DOHH2 (cell line): ENCODE results near the gene GRIA1.

ENCODE experiments used
- H3F3A ChIP-seq: fragments of 200-600 bp; sonication (generic), shearing (Covaris generic); 2 replicates; pipeline ENCODE4 v1.6.0; 2016; ENCODE audit warnings: antibody characterized with exemption, mild to moderate bottlenecking; ENCODE audit not compliant: control insufficient read depth, insufficient read depth
- H3K27ac ChIP-seq: fragments of 200-600 bp; sonication (generic); 2 replicates; pipeline ENCODE4 v1.5.1; 2014; ENCODE audit warnings: low read depth, mild to moderate bottlenecking, low read length, moderate library complexity
- H3K27me3 ChIP-seq: fragments of 200-600 bp; sonication (generic); 2 replicates; pipeline ENCODE4 v1.6.1; 2014; ENCODE audit warnings: mild to moderate bottlenecking, low read length, mixed read lengths; ENCODE audit not compliant: control insufficient read depth
- H3K36me3 ChIP-seq: fragments of 200-600 bp; sonication (generic); 2 replicates; pipeline ENCODE4 v1.6.1; 2014; ENCODE audit warnings: mild to moderate bottlenecking, low read length, moderate library complexity, mixed read lengths; ENCODE audit not compliant: control insufficient read depth
- H3K4me1 ChIP-seq: fragments of 200-600 bp; sonication (generic); 2 replicates; pipeline ENCODE4 v1.6.1; 2014; ENCODE audit warnings: mild to moderate bottlenecking, low read length, mixed read lengths; ENCODE audit not compliant: control insufficient read depth
- H3K4me2 ChIP-seq: fragments of 200-600 bp; sonication (generic); 2 replicates; pipeline ENCODE4 v1.6.0; 2014; ENCODE audit warnings: mild to moderate bottlenecking, low read length, moderate library complexity
- H3K4me3 ChIP-seq: fragments of 200-600 bp; sonication (generic); 2 replicates; pipeline ENCODE4 v1.5.1; 2014; ENCODE audit warnings: mild to moderate bottlenecking, low read length, mixed read lengths
- H3K79me2 ChIP-seq: fragments of 200-600 bp; sonication (generic); 2 replicates; pipeline ENCODE4 v1.6.1; 2014; ENCODE audit warnings: mild to moderate bottlenecking, low read length, mixed read lengths; ENCODE audit not compliant: control insufficient read depth
- H3K9me2 ChIP-seq: fragments of 200-600 bp; sonication (generic); replicated peaks from 2 replicates; pipeline ENCODE4 v1.6.1; 2014; ENCODE audit warnings: mild to moderate bottlenecking, low read length, mixed read lengths; ENCODE audit not compliant: control insufficient read depth
- H3K9me3 ChIP-seq: fragments of 200-600 bp; sonication (generic); 2 replicates; pipeline ENCODE4 v1.6.1; 2014; ENCODE audit warnings: antibody characterized with exemption, low read length, mixed read lengths; ENCODE audit not compliant: control insufficient read depth, insufficient read depth
- H4K20me1 ChIP-seq: fragments of 200-600 bp; sonication (generic); 2 replicates; pipeline ENCODE4 v1.6.0; 2014; ENCODE audit warnings: low read depth, mild to moderate bottlenecking, antibody characterized with exemption, low read length, moderate library complexity; ENCODE audit not compliant: control insufficient read depth, insufficient read depth
- CTCF ChIP-seq: fragments of 200-600 bp; sonication (generic); IDR thresholded peaks from one replicate; pipeline ENCODE4 v1.5.1; 2014; ENCODE audit warnings: antibody characterized with exemption, mild to moderate bottlenecking, low read depth, low read length; ENCODE audit not compliant: poor library complexity, severe bottlenecking
- EZH2phosphoT487 ChIP-seq: fragments of 200-600 bp; sonication (generic); IDR thresholded peaks from 2 replicates; pipeline ENCODE4 v1.6.1; 2017; ENCODE audit warnings: borderline replicate concordance, mild to moderate bottlenecking, antibody characterized with exemption, low read length, moderate library complexity, mixed read lengths

GRIA1 gene

GRCh38 chr5:153676406-153676805, 185.9 kb downstream of the GRIA1 start:
- no peaks in the 10 kb centered on the region for H3K9me3 ChIP-seq
- no peaks in the 10 kb centered on the region for H3K9me2 ChIP-seq
- no peak overlapping the region for H3K27ac ChIP-seq
- no peak overlapping the region for H3K4me2 ChIP-seq
- no peaks in the 10 kb centered on the region for H3K79me2 ChIP-seq
- no peaks in the 10 kb centered on the region for H3K27me3 ChIP-seq
- no peaks in the 10 kb centered on the region for H3F3A ChIP-seq
- TF ChIP-seq EZH2phosphoT487, result no peak
- no peak for TF ChIP-seq CTCF
- no peak overlapping the region for H3K4me3 ChIP-seq
- H3K4me1 ChIP-seq, result no peaks in the 10 kb centered on the region
- H3K36me3 ChIP-seq, result no peaks in the 10 kb centered on the region
- H4K20me1 ChIP-seq, result no peaks in the 10 kb centered on the region

GRCh38 chr5:153676821-153677220, 186.4 kb downstream of the GRIA1 start:
- Histone ChIP-seq H3K9me3 (no peaks in the 10 kb centered on the region), H3K79me2 (no peaks in the 10 kb centered on the region), H3K9me2 (no peaks in the 10 kb centered on the region), H3K27ac (no peak overlapping the region), H3K27me3 (no peaks in the 10 kb centered on the region), H3F3A (no peaks in the 10 kb centered on the region), H3K4me2 (no peak overlapping the region), H3K36me3 (no peaks in the 10 kb centered on the region), H3K4me3 (no peak overlapping the region), H4K20me1 (no peaks in the 10 kb centered on the region), H3K4me1 (no peaks in the 10 kb centered on the region)
- TF ChIP-seq EZH2phosphoT487, result no peak
- TF ChIP-seq CTCF, result no peak

GRCh38 chr5:153678617-153679329, 188.3 kb downstream of the GRIA1 start:
- Histone ChIP-seq H3F3A (no peaks in the 10 kb centered on the region), H3K27ac (no peak overlapping the region), H3K4me1 (no peaks in the 10 kb centered on the region), H3K27me3 (no peaks in the 10 kb centered on the region), H4K20me1 (no peaks in the 10 kb centered on the region), H3K79me2 (no peaks in the 10 kb centered on the region), H3K4me3 (no peak overlapping the region), H3K4me2 (no peak overlapping the region), H3K9me2 (no peaks in the 10 kb centered on the region), H3K36me3 (no peaks in the 10 kb centered on the region), H3K9me3 (no peaks in the 10 kb centered on the region)
- TF ChIP-seq EZH2phosphoT487, result no peak

- Histone ChIP-seq H3K9me2 (no peaks in the 10 kb centered on the region), H3K4me2 (no peak overlapping the region), H3F3A (no peaks in the 10 kb centered on the region), H3K27me3 (no peaks in the 10 kb centered on the region), H4K20me1 (no peaks in the 10 kb centered on the region), H3K9me3 (no peaks in the 10 kb centered on the region), H3K4me1 (no peaks in the 10 kb centered on the region), H3K36me3 (no peaks in the 10 kb centered on the region), H3K27ac (no peak overlapping the region), H3K79me2 (no peaks in the 10 kb centered on the region), H3K4me3 (no peak overlapping the region)
- no peak for TF ChIP-seq CTCF
- TF ChIP-seq EZH2phosphoT487, result no peak
Observed at GRCh38 chr5:153690236-153690635, 199.8 kb downstream of the GRIA1 start.
